Left renal cortex interstitium (tissue), 4 donors: ENCODE results near the gene MUC6. TPM values are rescaled to one million over a fixed set of nuclear protein-coding genes. Genes with fewer than 3 reads are reported as not detected.

Experiments
- DNase-seq, 4 donors: peaks; one replicate each; pipeline ENCODE4 v3.0.0-alpha.2; 2013; ENCODE audit warnings: low read depth in 4 of 4, low spot score in 2 of 4, missing footprints in 1 of 4
- polyA plus RNA-seq, 4 donors: library from polyadenylated mRNA; unstranded; fragments of 120-200 nt; gene quantifications; one replicate each; pipeline ENCODE4 v1.2.1, GENCODE V29; 2013; ENCODE audit not compliant: insufficient read length in 4 of 4

Gene MUC6
- polyA plus RNA-seq, 4 donors = 5.7 to 56.0 (median 20.3) TPM

DNA sequence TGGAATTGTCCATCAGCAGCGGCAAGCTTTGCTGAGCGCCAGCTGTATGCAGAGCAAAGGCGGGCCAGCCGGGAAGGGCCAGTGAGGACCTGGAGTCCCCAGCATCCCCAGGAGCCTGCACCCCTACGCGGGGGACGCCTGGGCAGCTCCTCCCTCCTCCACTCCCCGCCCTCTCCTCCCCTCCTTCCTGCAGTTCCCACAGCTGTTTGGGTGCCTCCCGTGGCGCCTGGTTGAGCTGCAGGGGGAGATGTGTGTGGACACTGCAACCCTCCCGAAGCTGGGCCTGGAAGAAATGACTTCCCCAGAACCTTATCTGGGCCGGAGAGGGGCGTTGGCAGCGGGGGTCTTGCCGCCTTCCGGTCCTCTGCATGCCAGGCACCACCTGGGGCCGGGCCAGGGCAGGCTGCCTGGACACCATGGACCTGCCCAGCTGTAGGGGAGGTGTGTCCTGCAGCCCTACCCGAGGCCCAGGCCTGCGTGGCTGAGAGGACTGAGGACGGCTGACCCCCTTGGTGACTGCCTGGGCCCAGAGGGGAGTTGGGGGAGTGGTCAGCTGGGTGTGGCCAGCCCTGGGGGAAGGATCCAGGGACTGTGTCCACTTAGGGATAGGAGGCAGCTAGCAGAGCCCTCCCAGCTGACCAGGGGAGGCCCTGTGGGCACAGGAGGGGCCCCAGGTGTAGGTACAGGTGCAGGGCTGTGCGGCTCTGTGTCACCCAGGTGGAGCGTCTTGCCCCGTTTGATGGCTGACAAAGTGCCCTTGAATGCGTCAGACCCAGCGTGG, 16.8 kb upstream of the MUC6 start:
- no peak for DNase-seq

- no peak for DNase-seq
Observed at GRCh38 chr11:1052133-1053011, 15.9 kb upstream of the MUC6 start.

GRCh38 chr11:1051356-1052132, 15.0 kb upstream of the MUC6 start:
- no peak for DNase-seq

- peak in 3 of 4 donors; percentile 37 to 49 (median 40) for DNase-seq
Observed at GRCh38 chr11:1050581-1051355, 14.2 kb upstream of the MUC6 start.

DNA sequence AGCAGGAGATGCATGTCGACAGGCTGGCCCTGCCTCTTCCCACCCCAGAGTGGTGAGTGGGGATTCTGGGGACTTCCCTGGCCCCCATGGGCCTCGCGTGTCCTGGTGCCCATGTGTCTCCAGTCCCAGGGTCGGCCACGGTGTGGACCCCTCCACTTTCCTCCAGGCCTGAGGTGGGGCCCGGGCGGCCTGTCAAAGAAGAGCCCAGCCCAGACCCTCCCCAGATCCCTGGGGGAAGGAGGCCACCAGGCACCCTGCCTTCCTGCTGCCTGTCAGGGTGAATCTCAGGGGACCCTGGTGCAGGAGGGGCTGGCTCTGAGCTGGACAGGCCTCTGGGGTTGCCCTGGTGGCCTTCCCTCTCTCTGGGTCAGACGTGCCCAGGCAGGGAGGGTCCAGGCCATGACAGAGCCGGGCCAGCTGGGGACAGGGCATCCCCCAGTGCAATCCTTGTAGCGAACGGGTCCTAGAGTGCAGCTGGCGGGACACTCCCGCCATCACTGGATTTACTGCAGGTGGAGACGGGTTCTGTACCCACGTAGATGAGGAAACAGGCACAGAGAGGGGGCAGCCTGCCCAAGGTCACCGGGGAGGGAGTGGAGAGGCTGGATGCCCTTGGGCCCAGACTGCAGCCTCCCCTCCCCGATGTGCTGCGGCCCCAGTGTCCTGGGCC, 13.5 kb upstream of the MUC6 start:
- no peak for DNase-seq

DNA sequence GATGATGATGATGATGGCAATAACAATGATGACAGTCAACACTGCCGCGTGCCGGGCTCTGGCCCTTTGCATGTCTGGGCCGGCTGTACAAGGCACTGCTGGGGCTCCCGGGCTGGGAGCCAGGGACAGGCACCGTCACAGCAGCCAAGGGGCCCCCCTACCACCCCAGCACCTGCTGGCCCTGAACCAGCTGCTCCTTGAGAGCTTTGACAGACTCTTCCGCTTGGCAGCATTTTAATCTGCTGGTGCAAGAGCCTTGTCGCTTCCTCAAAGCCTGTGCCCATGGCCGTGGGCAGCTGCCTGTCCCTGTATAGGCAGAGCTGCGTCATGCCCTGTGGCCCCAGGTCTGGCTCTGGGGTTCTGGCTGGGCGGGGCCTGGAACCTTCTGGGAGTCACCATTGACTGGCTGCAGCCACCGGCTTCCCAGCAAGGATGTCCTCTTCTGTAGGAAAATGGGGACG, 12.9 kb upstream of the MUC6 start:
- no peak for DNase-seq

- DNase-seq = no peak
Observed at GRCh38 chr11:1049071-1049405, 12.5 kb upstream of the MUC6 start.

DNA sequence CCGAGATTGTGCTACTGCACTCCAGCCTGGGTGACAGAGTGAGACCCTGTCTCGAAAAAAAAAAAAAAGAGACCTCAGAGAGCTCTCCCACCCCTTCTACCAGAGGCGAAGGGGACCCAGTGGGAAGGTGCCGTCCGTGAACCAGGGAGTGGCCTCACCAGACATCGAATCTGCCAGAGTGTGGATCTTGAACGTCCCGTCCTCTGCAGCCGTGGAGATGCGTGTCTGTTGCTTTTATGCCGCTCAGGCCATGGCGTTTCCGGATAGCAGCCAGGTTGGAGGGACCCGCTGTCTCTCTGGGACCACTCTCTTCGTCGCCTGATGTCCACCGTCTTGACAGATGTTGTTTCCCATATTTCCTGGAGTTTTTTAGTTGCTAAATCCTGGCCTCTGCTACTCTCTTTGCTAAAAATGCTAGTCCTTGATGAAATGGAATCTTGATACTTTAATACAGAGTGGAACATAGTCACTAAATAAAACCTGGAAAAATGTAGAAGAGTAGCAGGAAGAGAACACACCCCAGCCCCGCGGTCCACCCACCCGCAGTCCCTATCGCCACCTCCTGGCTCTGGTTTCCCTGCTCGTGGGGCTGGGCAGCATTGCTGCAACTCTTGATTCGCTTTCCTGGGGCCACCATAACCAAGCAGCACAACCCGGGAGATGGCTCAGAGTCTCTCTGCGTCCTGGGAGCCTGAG, 12.0 kb upstream of the MUC6 start:
- no peak for DNase-seq

- no peak for DNase-seq
Observed at GRCh38 chr11:1047595-1048156, 11.2 kb upstream of the MUC6 start.

- DNase-seq = no peak
Observed at GRCh38 chr11:1044160-1044559, 7.6 kb upstream of the MUC6 start.

DNA sequence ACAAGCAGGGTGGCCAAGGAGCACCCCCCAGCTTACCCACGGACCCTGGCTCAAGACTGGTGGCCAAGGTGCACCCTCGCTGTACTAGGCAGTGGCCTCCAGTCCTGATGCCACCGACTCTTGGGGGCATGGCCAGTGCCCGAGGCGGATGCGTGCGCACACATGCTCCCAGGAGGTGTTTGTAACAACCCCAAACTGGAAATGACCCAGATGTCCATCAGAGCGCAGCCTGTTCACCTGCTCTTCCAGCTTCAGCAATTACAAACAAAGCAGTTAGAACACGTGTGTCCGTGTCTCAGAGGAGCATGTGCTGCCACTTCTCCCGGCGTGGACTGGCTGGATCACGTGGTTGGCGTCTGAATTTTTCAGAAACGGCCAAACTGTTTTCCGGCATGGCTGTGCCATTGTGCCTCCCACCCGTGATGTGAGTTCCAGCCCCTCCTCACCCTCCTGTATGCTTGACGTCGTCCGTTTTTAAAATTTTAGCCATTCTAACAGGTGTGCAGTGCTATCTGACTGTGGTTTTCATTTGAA, 7.1 kb upstream of the MUC6 start:
- DNase-seq = no peak

DNA sequence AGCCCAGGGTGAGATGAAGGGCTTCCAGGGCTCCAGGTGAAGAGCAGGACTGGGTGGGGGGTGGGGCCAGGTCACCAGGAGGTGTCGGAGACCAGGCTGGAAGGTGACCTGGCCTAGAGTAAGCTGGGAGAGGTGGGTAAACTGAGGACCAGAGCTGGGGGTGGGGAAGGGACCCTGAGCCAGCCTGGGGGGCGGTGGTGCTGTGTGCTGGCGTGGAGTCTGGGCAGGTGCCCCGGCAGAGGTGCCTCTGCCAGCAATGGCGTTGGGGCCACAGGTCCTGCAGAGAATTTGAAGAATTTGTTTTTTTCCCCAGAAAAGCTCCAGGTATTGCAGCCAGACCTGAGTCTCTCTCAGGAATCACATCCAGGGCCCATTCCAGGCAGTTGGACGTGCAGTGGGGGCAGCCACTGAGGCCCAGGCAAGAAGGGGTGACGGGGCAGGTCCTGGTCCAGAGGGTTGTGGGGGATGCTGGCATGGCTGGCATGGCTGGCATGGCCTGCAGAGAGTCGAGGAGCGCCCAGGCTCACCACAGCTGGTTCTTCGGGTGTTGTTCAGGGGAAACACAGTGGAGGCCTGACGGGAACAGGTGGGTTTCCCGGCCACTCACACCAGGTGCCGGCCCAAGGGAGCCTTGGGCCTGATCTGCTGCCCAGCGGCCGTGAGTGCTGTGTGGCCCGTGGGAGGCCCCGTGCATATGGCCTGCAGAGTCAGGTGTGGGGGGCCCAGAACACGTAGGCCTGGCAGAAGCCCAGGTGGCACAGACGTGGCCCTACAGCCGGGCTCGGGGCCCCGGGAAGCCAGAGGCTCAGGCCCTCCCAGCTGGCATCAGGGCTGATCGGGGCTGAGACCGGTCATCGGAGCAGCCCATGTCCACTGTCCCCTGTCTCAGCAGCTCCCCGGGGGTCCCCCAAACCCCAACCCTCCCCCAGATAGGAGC, 6.4 kb upstream of the MUC6 start:
- no peak for DNase-seq

DNA sequence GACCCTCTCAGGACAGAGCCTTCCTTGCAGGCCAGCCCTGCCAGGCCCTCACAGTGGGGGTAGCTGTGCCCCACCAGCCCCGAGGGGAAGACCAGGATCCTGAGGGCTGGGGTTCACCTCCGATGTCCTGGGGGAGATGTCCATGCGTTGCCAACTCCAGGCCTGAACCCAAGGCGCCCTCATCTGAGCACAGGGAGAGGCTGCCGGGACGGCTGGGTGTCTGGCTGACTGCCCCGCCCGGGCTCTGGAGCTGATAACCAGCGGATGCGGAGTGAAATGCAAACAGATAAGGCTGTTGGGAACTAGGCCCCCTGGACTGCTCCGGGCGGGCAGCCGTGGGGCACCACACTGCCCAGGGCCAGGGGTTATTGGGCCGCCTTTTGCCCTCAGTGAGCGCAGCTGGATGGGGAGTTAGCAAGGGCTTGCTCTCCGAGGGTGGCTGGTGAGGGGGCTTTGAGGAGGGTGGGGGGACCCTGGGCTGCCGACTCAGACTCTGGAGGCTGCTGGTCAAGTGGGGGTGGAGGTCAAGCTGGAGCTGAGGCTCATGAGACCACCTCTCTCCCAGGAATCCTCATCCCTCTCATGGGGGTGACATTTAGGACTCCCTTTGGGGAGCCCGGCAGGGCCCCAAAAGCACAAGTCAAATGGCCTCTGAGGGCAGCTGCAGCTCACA, 5.6 kb upstream of the MUC6 start:
- no peak for DNase-seq

GRCh38 chr11:1041471-1041870, 5.0 kb upstream of the MUC6 start:
- no peak for DNase-seq

DNA sequence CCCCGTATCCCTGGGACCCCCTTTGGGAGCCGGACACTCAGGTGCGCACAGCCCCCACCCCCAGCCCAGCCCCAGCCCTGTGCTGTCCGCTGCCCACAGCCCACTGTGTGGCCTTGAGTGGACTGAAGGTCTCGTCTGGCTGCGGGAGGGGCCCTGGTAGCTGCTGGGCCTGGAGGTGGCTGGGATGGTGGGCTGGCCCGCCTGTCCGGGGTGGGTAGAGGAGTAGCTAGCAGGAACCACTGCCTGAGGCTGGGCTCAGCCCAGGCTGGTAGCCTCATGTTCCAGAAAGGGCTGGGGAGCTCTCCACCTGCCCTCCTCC, 4.6 kb upstream of the MUC6 start:
- no peak for DNase-seq

GRCh38 chr11:1040428-1041148, 4.1 kb upstream of the MUC6 start:
- DNase-seq = no peak
